Sigmoid colon (tissue), 7 donors: ENCODE results near the gene ACTR10. TPM values are rescaled to one million over a fixed set of nuclear protein-coding genes. Genes with fewer than 3 reads are reported as not detected.

ENCODE experiments used
- DNase-seq: peaks from one replicate; pipeline ENCODE4 v3.0.0-alpha.2; 2019
- H3K27ac ChIP-seq, 4 donors: fragments of 200-600 bp; sonication (generic); one replicate each; pipeline ENCODE4 v1.5.1; 2016 to 2019; ENCODE audit warnings: mild to moderate bottlenecking in 1 of 4
- H3K27me3 ChIP-seq, 3 donors: fragments of 200-600 bp; sonication (generic); one replicate each; pipeline ENCODE4 v1.5.1; 2019; ENCODE audit warnings: mild to moderate bottlenecking in 1 of 3
- H3K36me3 ChIP-seq, 4 donors: fragments of 200-600 bp; sonication (generic); one replicate each; pipeline ENCODE4 v1.5.1; 2016 to 2019
- H3K4me1 ChIP-seq, 4 donors: fragments of 200-600 bp; sonication (generic); one replicate each; pipeline ENCODE4 v1.5.1; 2017 to 2019
- H3K4me3 ChIP-seq, 4 donors: fragments of 200-600 bp; sonication (generic); one replicate each; pipeline ENCODE4 v1.5.1; 2017 to 2019; ENCODE audit warnings: mild to moderate bottlenecking in 2 of 4, moderate library complexity in 1 of 4
- H3K9me3 ChIP-seq, 4 donors: fragments of 200-600 bp in 3 of 4; sonication (generic) in 3 of 4; one replicate each; pipeline versions ENCODE4 v1.5.1 to v1.6.1; 2013 to 2019
- EP300 ChIP-seq, 4 donors: sonication (generic); formaldehyde crosslinking; IDR thresholded peaks; one replicate each; pipeline ENCODE4 v1.6.1; 2017; ENCODE audit warnings: antibody characterized with exemption in 4 of 4
- POLR2A ChIP-seq, 2 donors: fragments of 450-650 bp; IDR thresholded peaks; one replicate each; pipeline ENCODE4 v1.6.1; 2016; ENCODE audit warnings: antibody characterized with exemption in 2 of 2, mild to moderate bottlenecking in 2 of 2, moderate library complexity in 2 of 2
- POLR2AphosphoS5 ChIP-seq, 4 donors: sonication (generic); formaldehyde crosslinking; IDR thresholded peaks; one replicate each; pipeline ENCODE4 v1.6.1; 2017; ENCODE audit warnings: antibody characterized with exemption in 4 of 4
- WGBS, 2 donors: extraction: QIAGEN DNeasy Blood & Tissue Kit; methylation state at CpG; one replicate each; pipeline ENCODE4 v1.1.7; 2013; 5-methylcytosine and 5-hydroxymethylcytosine counted together
- intact Hi-C: fragments of 100-400 bp; cut with DNase I; formaldehyde crosslinking; loops from one replicate; pipeline ENCODE4 v1.15.1; 2023
- polyA plus RNA-seq, 3 donors: library from polyadenylated mRNA; stranded (reverse); fragments of 200-250 nt; gene quantifications; one replicate each; pipeline ENCODE4 v1.2.3, GENCODE V29; 2013
- total RNA-seq, 4 donors: library from RNA; depleted of rRNA; stranded (reverse); fragments of >200 nt; gene quantifications; one replicate each; pipeline ENCODE4 v1.1.0, GENCODE V29; 2016
- TF ChIP-seq, protein P1 (sequence below), 4 experiments: fragments of 450-650 bp in 3 of 4; fragments of 200-600 bp in 1 of 4; IDR thresholded peaks; one replicate each; pipeline ENCODE4 v1.5.1; 2016 to 2019; ENCODE audit warnings: antibody characterized with exemption in 4 of 4, mild to moderate bottlenecking in 3 of 4, moderate library complexity in 2 of 4
- donor health status: healthy with polysubstance abuse.
- donor health status: Bipolar disorder and iron deficiency.
- donor health status: healthy.

ACTR10 gene
- total and polyA plus RNA-seq, 7 donors, result 56.4 to 78.1 (median 68.4) TPM

DNA sequence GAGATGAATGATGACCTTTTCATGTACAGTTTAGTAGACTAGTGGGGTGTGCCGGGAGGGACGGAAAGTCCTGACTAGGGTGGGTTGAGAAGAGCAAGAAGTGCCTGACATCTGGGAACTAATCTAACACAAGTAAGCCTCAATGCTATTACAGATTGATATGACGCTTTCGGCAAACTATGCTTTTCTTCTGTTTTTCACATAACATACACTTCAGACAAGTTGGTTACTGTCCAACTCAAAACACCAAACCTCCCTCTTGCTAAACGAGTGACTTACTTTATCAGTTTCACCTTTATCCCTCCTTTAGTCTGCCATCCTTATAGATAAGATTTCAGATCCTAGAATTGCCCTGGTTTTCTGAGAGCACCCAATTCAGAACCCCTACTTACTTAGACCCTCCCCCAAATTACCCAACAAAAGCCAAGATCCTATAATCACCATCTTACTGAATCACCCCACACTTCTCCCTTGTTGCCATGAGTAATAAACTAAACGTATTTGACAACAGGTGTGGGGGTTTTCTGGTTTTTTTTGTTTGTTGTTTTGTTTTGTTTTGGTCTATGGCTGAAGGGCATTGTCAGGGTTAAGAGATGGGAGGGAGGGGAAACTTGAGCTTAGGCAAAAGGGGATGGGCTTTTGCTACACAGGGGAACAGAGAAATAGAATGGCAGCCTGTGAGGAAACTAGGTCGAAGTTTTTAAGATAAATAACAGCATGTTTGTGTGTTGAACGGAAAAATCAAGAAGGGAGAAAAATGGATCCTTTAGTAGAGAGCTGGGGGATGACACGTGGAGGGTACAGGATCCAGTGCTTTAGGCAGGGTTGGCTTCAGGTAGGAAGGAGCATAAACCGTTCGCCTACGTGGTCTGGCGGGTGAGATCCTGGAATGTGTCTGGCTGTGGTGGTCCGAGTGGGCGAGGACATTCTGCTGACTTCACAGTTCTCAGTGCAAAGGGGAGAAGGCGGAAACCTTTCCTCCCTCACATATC, 38.6 kb downstream of the ACTR10 start:
- intact Hi-C loops, result loop anchor here (2.0 kb wide), 1 partner anchor 38 kb away; the partner anchor contains the start of gene ACTR10
- Histone ChIP-seq H3K9me3 (no peaks in the 10 kb centered on the region), H3K27ac (peak overlapping the region; percentile 77 to 87 (median 81)), H3K4me1 (peaks cover 0 to 9% (median 6%) of the 10 kb centered on the region in 4 donors), H3K27me3 (no peaks in the 10 kb centered on the region), H3K4me3 (peak overlapping the region; percentile 47 to 66 (median 54)), H3K36me3 (peaks cover 0 to 12% (median under 1%) of the 10 kb centered on the region in 4 donors)
- 37 to 46% methylated on average over 16 of the region's 16 CpGs for WGBS, 2 donors
- TF ChIP-seq EP300 (IDR thresholded peaks at IDR 0.05), result no peak
- no peak for DNase-seq

DNA sequence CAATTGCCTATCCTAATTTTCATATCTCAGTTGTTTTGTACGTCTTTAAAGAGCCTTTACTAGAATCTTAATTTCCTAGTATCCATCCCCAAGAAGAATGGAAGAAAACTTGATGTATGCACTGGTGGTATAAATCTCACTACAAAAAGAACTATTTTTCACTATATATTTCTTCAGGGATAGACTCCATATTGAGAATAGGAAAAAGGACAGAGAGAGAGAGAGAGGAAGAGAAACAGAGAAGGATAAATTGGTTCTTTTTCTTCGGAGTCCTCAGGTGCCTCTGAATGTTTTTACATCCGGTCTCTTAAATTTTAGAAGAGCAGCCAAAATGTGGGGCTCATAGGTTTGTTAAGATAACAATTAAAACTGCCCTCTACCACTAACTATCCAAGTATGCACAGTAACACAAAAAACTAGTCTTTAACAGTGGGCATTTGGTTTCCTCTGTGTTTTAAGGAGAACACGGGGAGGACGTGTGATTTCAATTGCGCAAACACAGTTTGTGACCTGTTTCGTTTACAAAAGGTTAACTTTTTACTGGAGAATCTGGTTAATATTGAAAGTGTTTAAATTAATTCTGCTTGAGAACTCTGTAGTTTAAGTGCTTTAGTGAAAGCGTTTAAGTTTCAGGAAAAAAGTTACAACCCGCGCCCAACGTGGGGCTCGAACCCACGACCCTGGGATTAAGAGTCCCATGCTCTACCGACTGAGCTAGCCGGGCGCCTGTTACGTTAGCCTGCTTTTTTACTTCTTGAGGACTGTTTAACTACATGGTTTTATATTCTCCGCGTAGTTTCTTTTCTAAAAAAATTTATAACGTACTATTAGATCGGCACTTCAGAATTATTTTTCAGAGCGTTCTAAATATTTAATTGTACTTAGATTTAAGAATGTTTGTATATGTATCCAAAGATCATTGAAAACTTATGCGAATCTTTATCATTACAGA, 39.6 kb downstream of the ACTR10 start:
- Histone ChIP-seq H3K27me3 (no peaks in the 10 kb centered on the region), H3K4me3 (peak overlapping the region; percentile 47 to 66 (median 54)), H3K9me3 (no peaks in the 10 kb centered on the region), H3K27ac (peak overlapping the region; percentile 77 to 87 (median 81)), H3K4me1 (peaks cover 0 to 11% (median 8%) of the 10 kb centered on the region in 4 donors), H3K36me3 (peaks cover 0 to 6% (median 0%) of the 10 kb centered on the region in 4 donors)
- peak in 3 of 4 donors; percentile 58 to 62 (median 58) for TF ChIP-seq POLR2AphosphoS5 (IDR thresholded peaks at IDR 0.05)
- TF ChIP-seq, protein P1, sequence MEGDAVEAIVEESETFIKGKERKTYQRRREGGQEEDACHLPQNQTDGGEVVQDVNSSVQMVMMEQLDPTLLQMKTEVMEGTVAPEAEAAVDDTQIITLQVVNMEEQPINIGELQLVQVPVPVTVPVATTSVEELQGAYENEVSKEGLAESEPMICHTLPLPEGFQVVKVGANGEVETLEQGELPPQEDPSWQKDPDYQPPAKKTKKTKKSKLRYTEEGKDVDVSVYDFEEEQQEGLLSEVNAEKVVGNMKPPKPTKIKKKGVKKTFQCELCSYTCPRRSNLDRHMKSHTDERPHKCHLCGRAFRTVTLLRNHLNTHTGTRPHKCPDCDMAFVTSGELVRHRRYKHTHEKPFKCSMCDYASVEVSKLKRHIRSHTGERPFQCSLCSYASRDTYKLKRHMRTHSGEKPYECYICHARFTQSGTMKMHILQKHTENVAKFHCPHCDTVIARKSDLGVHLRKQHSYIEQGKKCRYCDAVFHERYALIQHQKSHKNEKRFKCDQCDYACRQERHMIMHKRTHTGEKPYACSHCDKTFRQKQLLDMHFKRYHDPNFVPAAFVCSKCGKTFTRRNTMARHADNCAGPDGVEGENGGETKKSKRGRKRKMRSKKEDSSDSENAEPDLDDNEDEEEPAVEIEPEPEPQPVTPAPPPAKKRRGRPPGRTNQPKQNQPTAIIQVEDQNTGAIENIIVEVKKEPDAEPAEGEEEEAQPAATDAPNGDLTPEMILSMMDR (IDR thresholded peaks at IDR 0.05), result no peak
- intact Hi-C loops, result loop anchor here (2.0 kb wide), 1 partner anchor 39 kb away; the partner anchor contains the start of gene ACTR10
- DNase-seq, result peak; percentile 88
- WGBS, 2 donors, result 1 to 2% methylated on average over 23 of the region's 23 CpGs

DNA sequence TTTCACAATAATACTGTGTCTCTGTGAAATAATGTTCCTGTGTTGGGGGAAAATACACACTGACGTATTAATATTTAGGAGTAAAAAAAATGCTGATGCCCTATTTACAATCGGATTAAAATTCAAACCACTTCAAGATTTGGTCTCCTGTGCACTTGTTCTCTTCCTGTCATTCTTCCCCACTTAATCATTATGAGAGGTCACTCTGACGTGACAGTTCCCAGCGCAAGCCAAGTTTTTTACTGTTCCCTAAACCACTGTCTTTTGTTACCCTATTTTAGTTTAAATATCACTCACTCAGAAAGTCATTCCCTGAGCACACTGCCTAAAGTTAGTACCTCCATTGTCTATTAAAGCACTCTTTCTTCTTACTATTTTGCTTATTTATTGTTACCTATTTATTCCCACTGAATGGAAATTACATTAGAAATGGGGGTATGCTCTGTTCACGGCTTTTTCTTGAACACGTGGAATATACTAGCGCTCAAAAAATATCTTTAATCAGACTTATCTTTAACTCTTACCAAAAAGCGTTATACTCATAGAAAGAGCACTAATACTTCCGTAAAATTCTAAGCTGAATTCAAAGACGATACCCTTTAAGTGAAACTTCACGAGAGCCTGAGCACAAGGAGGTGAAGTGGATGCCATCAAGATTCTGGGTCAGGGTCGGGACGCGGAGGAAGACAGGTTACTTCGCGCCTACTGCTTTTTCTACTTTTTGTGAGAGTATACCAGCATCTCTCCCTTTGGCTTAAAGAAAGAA, 44.0 kb downstream of the ACTR10 start:
- H3K4me1 ChIP-seq, result peaks cover 0 to 34% (median 26%) of the 10 kb centered on the region in 4 donors
- H3K9me3 ChIP-seq, result no peaks in the 10 kb centered on the region
- H3K36me3 ChIP-seq, result peaks cover 0 to 15% (median 2%) of the 10 kb centered on the region in 4 donors
- no peaks in the 10 kb centered on the region for H3K27me3 ChIP-seq
- no peak for DNase-seq
- peak overlapping the region; percentile 59 to 89 (median 76) for H3K4me3 ChIP-seq
- TF ChIP-seq POLR2A (IDR thresholded peaks at IDR 0.05) (no peak), POLR2AphosphoS5 (IDR thresholded peaks at IDR 0.05) (no peak), EP300 (IDR thresholded peaks at IDR 0.05) (no peak)
- TF ChIP-seq, protein P1 (IDR thresholded peaks at IDR 0.05), result no peak
- peak overlapping the region; percentile 87 to 98 (median 93) for H3K27ac ChIP-seq
- intact Hi-C loops, result loop anchor here (2.0 kb wide), 1 partner anchor 53 kb away; no protein-coding TSS in a partner anchor
- 1% methylated on average over 16 of the region's 16 CpGs for WGBS, 2 donors

DNA sequence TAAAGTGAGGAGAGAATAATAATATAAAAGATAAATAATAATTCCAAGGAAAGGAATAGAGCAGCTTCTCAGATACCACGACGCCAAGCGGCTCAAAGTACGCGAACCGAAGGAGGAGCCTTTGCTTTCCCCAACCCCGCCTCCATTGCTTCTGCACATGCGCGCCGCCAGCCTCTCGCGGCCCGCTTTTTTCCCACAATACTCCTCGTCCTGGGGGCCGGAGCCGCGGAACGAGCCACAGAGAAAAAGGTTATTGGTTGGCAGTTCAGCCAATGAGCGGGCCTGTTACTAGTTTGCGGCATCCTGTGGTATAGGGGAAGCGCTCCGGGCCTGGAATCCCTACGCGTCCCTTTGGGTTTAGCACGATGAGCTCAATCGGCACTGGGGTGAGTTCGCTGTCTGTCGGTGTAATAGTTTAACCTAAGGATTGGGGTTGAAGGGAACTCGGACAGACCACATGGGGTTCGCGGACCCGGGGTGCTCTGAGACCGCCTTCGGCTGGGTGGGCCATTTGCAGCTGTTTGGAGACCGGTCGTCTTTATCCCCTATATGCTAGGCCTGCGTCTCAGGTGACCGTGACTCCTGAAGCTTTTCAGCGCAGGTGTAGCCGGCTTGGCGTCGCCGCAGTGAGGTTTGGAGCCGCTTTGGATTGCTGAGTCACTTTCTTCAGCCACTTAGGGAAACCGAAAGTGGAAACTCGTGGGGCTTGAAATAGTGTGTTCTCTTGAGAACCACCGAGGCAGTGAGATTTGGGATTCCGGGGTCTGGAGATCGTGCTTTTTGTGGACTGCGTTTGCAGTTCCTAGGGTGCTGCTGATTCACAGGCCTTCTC, 44.8 kb downstream of the ACTR10 start, which contains the start of gene PSMA3:
PSMA3 (plus strand) TSS at position 288 of the 832 bp plus-strand sequence; CDS start at position 366, 78 bp downstream.
- DNase-seq, result peak; percentile 99
- Histone ChIP-seq H3K4me3 (peak within 1 kb of the TSS; percentile 59 to 89 (median 76)), H3K9me3 (no peaks in the 10 kb centered on the region), H3K4me1 (peaks cover 0 to 34% (median 25%) of the 10 kb centered on the region in 4 donors), H3K27me3 (no peaks in the 10 kb centered on the region), H3K27ac (peak within 1 kb of the TSS; percentile 87 to 98 (median 93)), H3K36me3 (peaks cover 0 to 21% (median 2%) of the 10 kb centered on the region in 4 donors)
- intact Hi-C loops, result loop anchor here (2.0 kb wide), 1 partner anchor 52 kb away; no protein-coding TSS in a partner anchor
- WGBS, 2 donors, result 0% methylated on average over 50 of the region's 50 CpGs
- TF ChIP-seq POLR2A (IDR thresholded peaks at IDR 0.05) (peak; percentile 78), EP300 (IDR thresholded peaks at IDR 0.05) (peak in 1 of 4 donors; percentile 49), POLR2AphosphoS5 (IDR thresholded peaks at IDR 0.05) (peak; percentile 86 to 94 (median 92))
- TF ChIP-seq, protein P1 (IDR thresholded peaks at IDR 0.05), result no peak
